ENCODE measurements around the gene IGF2. TPM values are rescaled to one million over a fixed set of nuclear protein-coding genes. Genes with fewer than 3 reads are reported as not detected.
"Not testable (repeated sequence)": the region's sequence is repeated elsewhere in the genome, so short reads cannot be mapped to it uniquely, and the experiment has no call there.

IGF2 gene
- polyA plus RNA-seq, 3 donors = 714 to 1,039 (median 964) TPM

GRCh38 chr11:2132874-2133240 is 6.3 kb downstream of the IGF2 start:
- no peak for DNase-seq (ENCODE audit: extremely low read depth in 1 of 11, low read depth in 9 of 11, low spot score in 4 of 11)

GRCh38 chr11:2132246-2132645 is 6.9 kb downstream of the IGF2 start:
- no peak for DNase-seq (ENCODE audit: extremely low read depth in 1 of 11, low read depth in 9 of 11, low spot score in 4 of 11)

GRCh38 chr11:2131371-2132236 is 7.6 kb downstream of the IGF2 start:
- no peak for DNase-seq (ENCODE audit: extremely low read depth in 1 of 11, low read depth in 9 of 11, low spot score in 4 of 11)

GRCh38 chr11:2130881-2131352 is 8.3 kb downstream of the IGF2 start:
- DNase-seq (ENCODE audit: extremely low read depth in 1 of 11, low read depth in 9 of 11, low spot score in 4 of 11) = no peak

- no peak for DNase-seq (ENCODE audit: extremely low read depth in 1 of 11, low read depth in 9 of 11, low spot score in 4 of 11)
These were observed 9.4 kb downstream of the IGF2 start for GRCh38 chr11:2129699-2130366.

- DNase-seq (ENCODE audit: extremely low read depth in 1 of 11, low read depth in 9 of 11, low spot score in 4 of 11) = no peak
These were observed 9.9 kb downstream of the IGF2 start for GRCh38 chr11:2129308-2129698.

- DNase-seq (ENCODE audit: extremely low read depth in 1 of 11, low read depth in 9 of 11, low spot score in 4 of 11) = no peak
These were observed 10.5 kb downstream of the IGF2 start for GRCh38 chr11:2128511-2129307.

GRCh38 chr11:2128130-2128510 is 11.1 kb downstream of the IGF2 start:
- no peak for DNase-seq (ENCODE audit: extremely low read depth in 1 of 11, low read depth in 9 of 11, low spot score in 4 of 11)

GRCh38 chr11:2127482-2128129 is 11.6 kb downstream of the IGF2 start:
- no peak for DNase-seq (ENCODE audit: extremely low read depth in 1 of 11, low read depth in 9 of 11, low spot score in 4 of 11)

GRCh38 chr11:2126520-2127085 is 12.6 kb downstream of the IGF2 start:
- no peak for DNase-seq (ENCODE audit: extremely low read depth in 1 of 11, low read depth in 9 of 11, low spot score in 4 of 11)

GRCh38 chr11:2124736-2125484 is 14.3 kb downstream of the IGF2 start:
- DNase-seq (ENCODE audit: extremely low read depth in 1 of 11, low read depth in 9 of 11, low spot score in 4 of 11) = not testable (repeated sequence)

GRCh38 chr11:2123628-2123960 is 15.6 kb downstream of the IGF2 start:
- DNase-seq (ENCODE audit: extremely low read depth in 1 of 11, low read depth in 9 of 11, low spot score in 4 of 11) = no peak

- no peak for DNase-seq (ENCODE audit: extremely low read depth in 1 of 11, low read depth in 9 of 11, low spot score in 4 of 11)
These were observed 16.1 kb downstream of the IGF2 start for GRCh38 chr11:2122907-2123627.

- no peak for DNase-seq (ENCODE audit: extremely low read depth in 1 of 11, low read depth in 9 of 11, low spot score in 4 of 11)
These were observed 16.8 kb downstream of the IGF2 start for GRCh38 chr11:2122222-2122906.

GRCh38 chr11:2121227-2122130 is 17.7 kb downstream of the IGF2 start:
- DNase-seq (ENCODE audit: extremely low read depth in 1 of 11, low read depth in 9 of 11, low spot score in 4 of 11) = no peak
